DND-41 (cell line): ENCODE results near the gene MLF2.

ENCODE experiments used
- ATAC-seq: fragments of 200-7000 bp; cut with Tn5 transposase; 3 replicates; pipeline ENCODE4 v1.9.1; 2021; ENCODE audit warnings: low read depth; ENCODE audit not compliant: insufficient read depth
- DNase-seq: peaks from one replicate; pipeline ENCODE4 v3.0.0-alpha.2; 2020
- H2AFZ ChIP-seq: 2 replicates; pipeline ENCODE4 v1.6.0; 2012; ENCODE audit warnings: low read depth, low read length
- H3K27ac ChIP-seq: 2 replicates; pipeline ENCODE4 v1.5.1; 2012; ENCODE audit warnings: low read length, inconsistent platforms
- H3K27me3 ChIP-seq: fragments of 200-600 bp; sonication (generic); 2 replicates; pipeline ENCODE4 v1.6.0; 2012; ENCODE audit warnings: low read length, mild to moderate bottlenecking, inconsistent platforms; ENCODE audit not compliant: insufficient read depth, poor library complexity
- H3K36me3 ChIP-seq: 2 replicates; pipeline ENCODE4 v1.5.1; 2012; ENCODE audit warnings: low read length, inconsistent platforms; ENCODE audit not compliant: insufficient read depth
- H3K4me1 ChIP-seq: 2 replicates; pipeline ENCODE4 v1.5.1; 2012; ENCODE audit warnings: mild to moderate bottlenecking, low read length; ENCODE audit not compliant: insufficient read depth
- H3K4me2 ChIP-seq: 2 replicates; pipeline ENCODE4 v1.6.0; 2012; ENCODE audit warnings: mild to moderate bottlenecking, moderate library complexity, low read length, inconsistent platforms; ENCODE audit not compliant: insufficient read depth
- H3K4me3 ChIP-seq, 2 experiments: fragments of 200-600 bp in 1 of 2; shearing (Covaris generic) in 1 of 2; 2 replicates each; pipeline ENCODE4 v1.5.1; 2012 to 2016; ENCODE audit warnings: inconsistent platforms in 2 of 2, low read length in 2 of 2, mild to moderate bottlenecking in 2 of 2, low read depth in 1 of 2, moderate library complexity in 1 of 2
- H3K79me2 ChIP-seq: 2 replicates; pipeline ENCODE4 v1.6.0; 2012; ENCODE audit warnings: low read length, inconsistent platforms; ENCODE audit not compliant: insufficient read depth
- H3K9ac ChIP-seq: 2 replicates; pipeline ENCODE4 v1.6.0; 2012; ENCODE audit warnings: low read depth, mild to moderate bottlenecking, inconsistent platforms, low read length, moderate library complexity
- H3K9me3 ChIP-seq: 2 replicates; pipeline ENCODE4 v1.5.1; 2012; ENCODE audit warnings: low read length, moderate library complexity, mild to moderate bottlenecking, inconsistent platforms; ENCODE audit not compliant: insufficient read depth, severe bottlenecking
- H4K20me1 ChIP-seq: 2 replicates; pipeline ENCODE4 v1.6.0; 2012; ENCODE audit warnings: low read length; ENCODE audit not compliant: insufficient read depth
- CTCF ChIP-seq: IDR thresholded peaks from 2 replicates; pipeline ENCODE4 v1.5.1; 2012; ENCODE audit warnings: borderline replicate concordance, low read length, moderate library complexity, mild to moderate bottlenecking; ENCODE audit not compliant: poor library complexity, severe bottlenecking; ENCODE audit errors: extremely low read depth
- EZH2 ChIP-seq: IDR thresholded peaks from 3 replicates; pipeline ENCODE4 v1.6.1; 2012; ENCODE audit warnings: borderline replicate concordance, low read depth, mild to moderate bottlenecking, moderate library complexity, low read length, inconsistent platforms; ENCODE audit not compliant: severe bottlenecking

MLF2 gene

GRCh38 chr12:6773590-6774351 lies 20.8 kb upstream of the MLF2 start:
- Histone ChIP-seq H3K9me3 (no peaks in the 10 kb centered on the region), H3K4me2 (no peak overlapping the region), H2AFZ (no peak overlapping the region), H3K4me3 (no peak overlapping the region), H3K79me2 (no peaks in the 10 kb centered on the region), H3K27ac (no peak overlapping the region), H3K4me1 (peaks cover 7% of the 10 kb centered on the region), H3K27me3 (peaks cover 7% of the 10 kb centered on the region), H3K36me3 (no peaks in the 10 kb centered on the region), H4K20me1 (no peaks in the 10 kb centered on the region), H3K9ac (no peak overlapping the region)
- DNase-seq: no peak
- ATAC-seq: no peak
- no peak for TF ChIP-seq EZH2
- TF ChIP-seq CTCF: no peak

- DNase-seq: no peak
- Histone ChIP-seq H3K79me2 (no peaks in the 10 kb centered on the region), H3K36me3 (no peaks in the 10 kb centered on the region), H3K9me3 (no peaks in the 10 kb centered on the region), H3K4me2 (no peak overlapping the region), H3K27ac (no peak overlapping the region), H3K4me3 (no peak overlapping the region), H3K4me1 (peaks cover under 1% of the 10 kb centered on the region; the same call in 1 of the 2 replicates), H2AFZ (no peak overlapping the region), H3K9ac (no peak overlapping the region), H3K27me3 (peaks cover 12% of the 10 kb centered on the region), H4K20me1 (peaks cover 6% of the 10 kb centered on the region; the same call in 1 of the 2 replicates)
- ATAC-seq: no peak
- TF ChIP-seq CTCF: no peak
- TF ChIP-seq EZH2: no peak
Measured at GRCh38 chr12:6772726-6773589, 20.0 kb upstream of the MLF2 start.

GRCh38 chr12:6772331-6772695 lies 19.4 kb upstream of the MLF2 start, which contains the start of gene LAG3:
Gene LAG3 (plus strand): TSS chr12:6772520. CDS start chr12:6772853, 333 bp downstream.
- no peak within 1 kb of the TSS for H3K4me2 ChIP-seq
- H3K4me3 ChIP-seq: no peak within 1 kb of the TSS
- no peak for ATAC-seq
- TF ChIP-seq CTCF: no peak
- TF ChIP-seq EZH2: no peak
- no peak within 1 kb of the TSS for H3K9ac ChIP-seq
- H3K27me3 ChIP-seq: peaks cover 17% of the 10 kb centered on the region
- no peak within 1 kb of the TSS for H3K27ac ChIP-seq
- H3K36me3 ChIP-seq: no peaks in the 10 kb centered on the region
- no peak within 1 kb of the TSS for H2AFZ ChIP-seq
- no peak for DNase-seq
- peaks cover 11% of the 10 kb centered on the region for H4K20me1 ChIP-seq
- H3K9me3 ChIP-seq: no peaks in the 10 kb centered on the region
- no peaks in the 10 kb centered on the region for H3K79me2 ChIP-seq
- H3K4me1 ChIP-seq: peaks cover 5% of the 10 kb centered on the region
